Measurements from ENCODE around the gene ADAMTSL3. TPM values are rescaled to one million over a fixed set of nuclear protein-coding genes. Genes with fewer than 3 reads are reported as not detected.

The ADAMTSL3 gene
- total and polyA plus RNA-seq, 2 experiments from 2014 or later, result 0.61 to 0.87 TPM

GRCh38 chr15:83929619-83930018 lies 275.7 kb downstream of the ADAMTSL3 start (continued):
- no peak for TF ChIP-seq ETS1 (IDR thresholded peaks at IDR 0.05)
- no peak for TF ChIP-seq CREB1 (CRISPR knock-in tag; IDR thresholded peaks at IDR 0.05; ENCODE audit: low read depth)
- TF ChIP-seq EZH2 (IDR thresholded peaks at IDR 0.05; ENCODE audit: low read depth, unreplicated experiment), result no peak
- TF ChIP-seq CTCF (conservative IDR thresholded peaks at IDR 0.05; ENCODE audit: low read depth in 2 of 2), result no peak
- no peak for TF ChIP-seq EZH2phosphoT487 (IDR thresholded peaks at IDR 0.05; ENCODE audit: unreplicated experiment)
- no peak for TF ChIP-seq REST (IDR thresholded peaks at IDR 0.05; ENCODE audit: unreplicated experiment)
- TF ChIP-seq ZNF114 (CRISPR knock-in tag; IDR thresholded peaks at IDR 0.05), result no peak
- TF ChIP-seq ZNF331 (CRISPR knock-in tag; IDR thresholded peaks at IDR 0.05; ENCODE audit: low read depth), result no peak
- TF ChIP-seq STAT1 (IDR thresholded peaks at IDR 0.05; ENCODE audit: unreplicated experiment), result no peak
- TF ChIP-seq POLR2AphosphoS5 (IDR thresholded peaks at IDR 0.05; ENCODE audit: low read depth), result no peak

- H3K27me3 ChIP-seq (ENCODE audit: insufficient read depth), result no peaks in the 10 kb centered on the region
- H3K36me3 ChIP-seq (ENCODE audit: insufficient read depth), result no peaks in the 10 kb centered on the region
- H3K4me1 ChIP-seq (ENCODE audit: insufficient read depth), result no peaks in the 10 kb centered on the region
- H3K9me2 ChIP-seq (ENCODE audit: insufficient read depth), result peaks cover 3% of the 10 kb centered on the region; the same call in 1 of the 2 replicates
- Mint-ChIP-seq H3K4me3 (no peak overlapping the region), H3K4me1 (no peaks in the 10 kb centered on the region), H3K36me3 (ENCODE audit: low read depth) (peaks cover 14% of the 10 kb centered on the region; the same call in 2 of the 3 replicates), H3K27me3 (ENCODE audit: insufficient read depth, low read depth, poor library complexity) (no peaks in the 10 kb centered on the region), H3K27ac (no peak overlapping the region), H3K9me3 (peaks cover 22% of the 10 kb centered on the region)
- H3K27ac ChIP-seq (ENCODE audit: low read depth), result no peak overlapping the region
- H3K4me3 ChIP-seq, result no peak overlapping the region
- H3F3A ChIP-seq (replicated peaks; ENCODE audit: low read depth), result no peaks in the 10 kb centered on the region
- ATAC-seq (no peak), DNase-seq (ENCODE audit: low spot score) (no peak)
- no peaks in the 10 kb centered on the region for H3K79me2 ChIP-seq (replicated peaks; ENCODE audit: insufficient read depth)
- no peaks in the 10 kb centered on the region for H4K20me1 ChIP-seq (replicated peaks; ENCODE audit: insufficient read depth)
- no peak overlapping the region for H3K4me2 ChIP-seq
- no peak overlapping the region for H2AFZ ChIP-seq
- TF ChIP-seq ETS1 (IDR thresholded peaks at IDR 0.05), result no peak
- no peak for TF ChIP-seq STAT1 (IDR thresholded peaks at IDR 0.05; ENCODE audit: unreplicated experiment)
- TF ChIP-seq CREB1 (CRISPR knock-in tag; IDR thresholded peaks at IDR 0.05; ENCODE audit: low read depth), result no peak
- TF ChIP-seq ZNF331 (CRISPR knock-in tag; IDR thresholded peaks at IDR 0.05; ENCODE audit: low read depth), result no peak
- no peak for TF ChIP-seq REST (IDR thresholded peaks at IDR 0.05; ENCODE audit: unreplicated experiment)
- no peak for TF ChIP-seq JUNB (IDR thresholded peaks at IDR 0.05; ENCODE audit: unreplicated experiment)
These were observed 276.7 kb downstream of the ADAMTSL3 start for GRCh38 chr15:83930392-83931212.
